T-helper 1 cell treated with Interleukin-12 subunit alpha and Interleukin-12 subunit beta and Interleukin-4 antibody, amounts not matched to agents 30 ng/mL and 1 ng/mL, for 36 hours (primary cell): ENCODE data around the gene NTNG1. TPM values are rescaled to one million over a fixed set of nuclear protein-coding genes. Genes with fewer than 3 reads are reported as not detected.
"Not testable (repeated sequence)": the region's sequence is repeated elsewhere in the genome, so short reads cannot be mapped to it uniquely, and the experiment has no call there.

Experiments used
- intact Hi-C: fragments of 100-400 bp; cut with micrococcal nuclease; formaldehyde crosslinking; loops from one replicate; pipeline ENCODE4 v1.15.1; 2024
- total RNA-seq: library from RNA; stranded (reverse); gene quantifications from 2 replicates; pipeline ENCODE4 v1.2.3, GENCODE V29; 2022

Gene NTNG1
- total RNA-seq: not detected in 2 replicates

DNA sequence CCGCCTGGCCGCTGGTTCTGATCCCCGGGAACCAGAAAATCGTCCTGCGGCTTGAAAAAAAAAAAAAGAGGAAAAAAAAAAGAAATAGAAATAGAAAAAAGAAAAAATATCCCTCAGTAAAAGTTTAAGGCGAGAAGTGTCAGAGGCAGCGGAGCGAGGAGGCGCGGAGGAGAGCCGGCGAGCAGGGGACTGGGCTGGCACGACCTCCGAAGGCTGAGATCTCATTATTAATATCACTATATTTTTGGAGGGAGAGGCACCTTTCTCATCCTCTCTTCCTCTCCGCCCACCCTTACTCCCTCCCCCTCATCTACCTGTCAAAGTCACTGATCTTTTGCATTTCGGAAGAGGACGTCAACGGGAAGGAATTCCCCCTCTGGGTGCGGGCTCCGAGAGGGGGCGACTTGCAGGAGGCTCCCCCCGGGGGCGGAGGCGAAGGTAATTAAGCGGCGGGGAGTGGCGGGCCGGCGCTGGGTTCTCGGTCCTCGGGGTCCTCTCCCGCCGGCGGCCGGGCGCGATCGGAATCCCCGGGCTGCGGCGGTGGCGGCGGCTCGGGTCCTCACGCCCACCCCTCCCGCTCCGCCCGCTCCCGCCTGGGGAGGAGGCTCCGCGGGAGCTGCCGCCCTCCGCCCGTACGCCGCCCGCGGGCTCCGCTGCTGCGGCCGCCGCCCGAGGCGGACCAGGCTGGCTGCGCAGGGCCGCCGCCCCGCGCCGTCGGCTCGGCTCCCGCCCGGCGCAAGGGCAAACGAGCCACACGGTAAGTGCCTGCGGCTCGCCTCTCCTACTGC, at the start of gene NTNG1:
TSS of gene NTNG1 (plus strand) at position 337 of the 788 bp plus-strand sequence.
- intact Hi-C loops: no loop called here

DNA sequence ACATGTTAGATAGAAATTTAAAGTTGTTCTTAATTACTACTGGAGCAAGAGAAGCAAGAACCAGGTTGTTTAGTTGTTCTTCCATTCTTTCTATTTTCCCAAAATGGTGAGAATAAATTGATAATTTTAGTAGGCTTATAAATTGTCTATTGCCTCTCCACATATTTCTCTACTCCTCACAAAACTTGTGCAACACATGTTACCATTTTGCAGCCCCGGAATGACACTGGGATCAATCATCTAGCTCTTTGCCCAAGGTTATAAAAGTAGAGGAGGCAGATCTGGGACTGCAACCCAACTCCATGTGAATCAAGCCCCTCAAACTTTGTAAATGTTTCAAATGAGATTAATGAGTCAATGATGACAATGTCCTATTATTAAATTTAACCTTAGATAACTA, 49.4 kb upstream of the NTNG1 start:
- intact Hi-C loops: no loop called here

DNA sequence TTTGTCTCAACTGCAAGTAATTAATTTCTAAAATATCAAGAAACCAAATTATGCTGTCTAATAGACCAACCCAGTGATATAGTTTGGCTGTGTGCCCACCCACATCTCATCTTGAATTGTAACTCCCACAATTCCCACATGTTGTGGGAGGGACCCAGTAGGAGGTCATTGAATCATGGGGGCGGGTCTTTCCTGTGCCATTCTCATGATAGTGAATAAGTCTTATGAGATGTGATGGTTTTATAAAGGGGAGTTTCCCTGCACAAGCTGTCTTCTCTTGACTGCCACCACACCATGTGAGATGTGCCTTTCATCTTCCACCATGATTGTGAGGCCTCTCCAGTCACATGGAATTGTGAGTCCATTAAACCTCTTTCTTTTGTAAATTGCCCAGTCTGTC, 47.4 kb upstream of the NTNG1 start:
- intact Hi-C loops: not testable (repeated sequence)

DNA sequence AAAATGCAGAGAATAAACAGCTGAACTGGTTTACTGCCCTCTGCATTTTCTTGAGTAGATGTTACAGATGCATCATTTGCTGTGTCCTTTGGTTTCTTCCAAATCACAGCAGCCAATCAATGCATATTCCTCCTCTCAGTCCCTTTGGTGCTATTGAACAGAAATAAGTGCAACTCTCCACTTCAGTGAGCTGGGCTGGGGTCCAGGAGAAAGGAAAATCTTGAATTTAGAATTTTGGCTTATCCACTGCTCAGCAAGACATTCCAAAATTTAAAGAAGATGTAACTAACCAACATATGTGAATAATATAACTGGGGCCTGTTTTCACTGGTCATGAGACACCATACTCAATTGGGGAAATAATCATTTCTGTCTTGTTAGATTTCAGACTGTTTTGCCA, 45.2 kb upstream of the NTNG1 start:
- intact Hi-C loops: no loop called here

DNA sequence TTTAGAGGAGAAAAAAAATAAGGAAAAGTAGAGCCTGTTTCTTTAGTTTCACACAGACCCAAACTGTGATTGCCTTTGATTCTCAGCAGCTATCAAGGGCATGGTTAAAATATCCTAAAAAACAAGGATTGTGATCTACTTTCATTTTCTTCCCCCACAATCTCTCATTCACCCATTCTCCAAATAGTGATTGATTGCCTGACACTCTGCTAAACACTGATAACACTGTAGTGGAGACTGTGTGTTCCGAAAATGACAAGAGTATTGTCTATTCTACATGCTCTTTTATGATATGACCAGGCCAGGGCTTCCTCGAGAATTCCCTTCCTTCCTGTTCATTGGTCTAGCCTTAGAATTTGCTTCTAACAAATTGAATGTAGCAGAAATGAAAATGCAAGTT, 44.1 kb upstream of the NTNG1 start:
- intact Hi-C loops: no loop called here

- intact Hi-C loops: no loop called here
Measured at GRCh38 chr1:107098961-107099360, 41.9 kb upstream of the NTNG1 start.

DNA sequence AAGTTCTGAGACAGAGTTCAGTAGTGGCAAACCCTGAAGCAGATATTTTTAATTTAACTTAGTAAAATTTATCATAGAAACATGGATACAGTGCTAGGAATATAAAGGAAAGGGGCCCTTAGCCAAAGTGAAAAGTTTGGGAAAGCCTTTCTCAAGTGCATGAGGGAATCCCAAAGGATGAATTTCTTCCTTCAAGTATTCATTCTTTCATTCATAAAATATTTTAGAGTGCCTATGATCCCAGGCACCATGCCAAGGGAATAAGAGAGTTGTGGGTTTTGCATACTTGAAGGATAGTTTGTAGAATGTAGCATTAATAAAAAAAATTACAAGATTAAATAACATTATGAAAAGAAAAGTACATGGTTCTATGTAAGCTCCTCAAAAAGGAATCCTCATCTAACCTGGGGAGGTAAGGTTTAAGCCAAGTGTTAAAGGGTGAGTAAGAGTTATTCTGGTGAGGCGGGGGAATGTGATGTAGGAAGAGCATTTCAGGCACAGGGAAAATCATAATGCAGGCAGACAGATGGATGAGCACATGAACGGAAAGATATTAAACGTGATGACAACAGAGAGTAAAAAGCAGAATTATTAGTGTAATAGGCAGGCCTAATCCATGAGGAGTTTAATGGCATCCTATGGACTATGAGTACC, 40.4 kb upstream of the NTNG1 start:
- intact Hi-C loops: no loop called here

DNA sequence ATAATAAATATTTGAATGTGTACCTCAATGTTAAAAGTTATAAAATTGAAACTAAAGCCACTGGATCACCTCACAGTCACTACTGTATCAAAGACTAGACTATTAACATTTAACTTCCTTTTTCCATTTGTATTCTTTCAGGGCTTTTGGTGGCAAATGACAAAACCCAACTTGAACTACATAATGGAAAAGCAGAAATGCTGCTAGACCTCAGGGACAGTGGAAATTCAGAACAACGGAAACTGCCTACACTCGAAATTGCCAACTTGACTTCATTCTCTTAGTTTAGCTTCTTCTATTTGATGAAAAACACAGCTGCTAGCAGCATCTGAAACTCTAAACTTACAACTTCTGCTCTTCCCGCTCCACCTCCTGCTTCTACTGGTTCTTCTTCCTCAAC, 34.9 kb upstream of the NTNG1 start:
- intact Hi-C loops: no loop called here

- intact Hi-C loops: no loop called here
Measured at GRCh38 chr1:107110326-107110725, 30.5 kb upstream of the NTNG1 start.

DNA sequence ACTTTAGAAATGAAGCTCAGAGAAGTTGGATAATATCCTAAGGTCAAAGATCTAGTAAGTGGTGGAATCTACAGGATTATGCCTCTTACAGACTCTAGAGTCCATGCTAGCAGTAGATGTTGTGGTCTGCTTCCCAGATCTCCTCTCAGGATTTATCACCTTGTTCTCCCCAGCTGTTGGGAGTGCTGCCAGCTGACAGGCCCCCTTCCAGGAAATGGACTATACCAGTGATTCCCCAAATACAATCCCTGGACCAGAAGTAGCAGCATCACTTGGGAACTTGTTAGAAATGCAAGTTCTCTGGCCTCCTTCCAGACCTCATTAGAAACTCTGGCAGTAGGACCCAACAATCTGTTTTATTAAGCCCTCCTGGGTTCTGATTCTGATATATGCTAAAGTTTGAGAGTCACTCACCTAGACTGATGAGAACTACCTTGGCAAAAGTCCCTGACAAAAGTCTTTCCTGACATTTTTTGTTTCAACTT, 24.5 kb upstream of the NTNG1 start:
- intact Hi-C loops: no loop called here

- intact Hi-C loops: no loop called here
Measured at GRCh38 chr1:107122225-107122624, 18.6 kb upstream of the NTNG1 start.

- intact Hi-C loops: no loop called here
Measured at GRCh38 chr1:107123741-107124140, 17.1 kb upstream of the NTNG1 start.

DNA sequence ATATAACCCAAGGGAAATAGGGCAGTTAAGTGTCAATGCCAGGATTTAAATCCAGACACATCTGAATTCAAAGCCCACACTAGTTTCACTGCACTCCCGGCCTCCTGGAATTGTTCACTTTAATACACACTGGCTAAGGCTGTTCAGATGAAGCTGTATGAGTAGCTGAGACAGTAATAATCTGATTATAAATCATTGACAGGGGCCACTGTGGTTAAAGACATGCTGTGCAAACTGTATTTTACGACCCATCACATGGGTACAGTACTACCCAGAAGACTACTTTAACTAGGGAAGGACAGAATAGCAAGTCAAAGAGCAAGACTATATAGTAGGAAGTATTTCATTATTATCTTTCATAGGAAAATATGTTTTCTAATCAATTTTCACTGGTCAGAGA, 16.1 kb upstream of the NTNG1 start:
- intact Hi-C loops: no loop called here

DNA sequence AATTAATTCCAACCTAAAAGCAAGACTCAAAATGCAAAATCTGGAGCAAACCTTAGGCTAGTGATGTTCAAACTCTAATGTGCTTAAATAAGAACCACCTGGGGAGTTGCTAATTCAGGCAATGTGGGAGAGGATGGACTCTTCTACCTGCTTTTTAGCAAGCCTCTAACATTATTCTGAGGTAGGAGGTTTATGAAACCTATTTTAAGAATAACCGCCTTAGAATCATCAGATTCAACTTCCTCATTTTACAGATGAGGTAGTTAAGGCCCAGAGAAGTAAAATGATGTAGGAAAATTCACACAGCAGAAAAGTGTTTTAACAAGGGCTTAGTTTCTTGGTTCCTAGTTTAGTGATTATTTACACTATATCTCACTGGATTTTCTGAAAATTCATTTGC, 8.6 kb upstream of the NTNG1 start:
- intact Hi-C loops: no loop called here

DNA sequence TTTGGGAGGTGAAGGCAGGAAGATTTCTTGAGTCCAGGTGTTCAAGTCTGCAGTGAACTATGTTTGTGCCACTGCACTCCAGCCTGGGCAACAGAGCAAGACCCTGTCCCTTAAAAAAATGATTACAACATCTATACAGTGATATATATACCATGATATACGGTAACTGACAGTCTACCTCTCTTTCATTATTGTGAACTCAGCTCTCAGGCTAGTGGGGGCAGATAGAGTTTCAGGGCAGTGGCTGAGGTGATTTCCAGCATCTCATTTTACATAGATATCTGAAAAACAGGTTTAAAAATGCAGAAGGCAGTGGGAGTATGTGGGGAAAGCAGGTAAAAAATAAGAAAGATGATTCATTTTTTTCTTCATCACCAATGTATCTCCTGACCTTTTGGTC, 8.1 kb upstream of the NTNG1 start:
- intact Hi-C loops: no loop called here

GRCh38 chr1:107135463-107135862, 5.4 kb upstream of the NTNG1 start:
- intact Hi-C loops: no loop called here

GRCh38 chr1:107138166-107138565, 2.7 kb upstream of the NTNG1 start:
- intact Hi-C loops: no loop called here

GRCh38 chr1:107138767-107139445, 1.9 kb upstream of the NTNG1 start:
- intact Hi-C loops: no loop called here

DNA sequence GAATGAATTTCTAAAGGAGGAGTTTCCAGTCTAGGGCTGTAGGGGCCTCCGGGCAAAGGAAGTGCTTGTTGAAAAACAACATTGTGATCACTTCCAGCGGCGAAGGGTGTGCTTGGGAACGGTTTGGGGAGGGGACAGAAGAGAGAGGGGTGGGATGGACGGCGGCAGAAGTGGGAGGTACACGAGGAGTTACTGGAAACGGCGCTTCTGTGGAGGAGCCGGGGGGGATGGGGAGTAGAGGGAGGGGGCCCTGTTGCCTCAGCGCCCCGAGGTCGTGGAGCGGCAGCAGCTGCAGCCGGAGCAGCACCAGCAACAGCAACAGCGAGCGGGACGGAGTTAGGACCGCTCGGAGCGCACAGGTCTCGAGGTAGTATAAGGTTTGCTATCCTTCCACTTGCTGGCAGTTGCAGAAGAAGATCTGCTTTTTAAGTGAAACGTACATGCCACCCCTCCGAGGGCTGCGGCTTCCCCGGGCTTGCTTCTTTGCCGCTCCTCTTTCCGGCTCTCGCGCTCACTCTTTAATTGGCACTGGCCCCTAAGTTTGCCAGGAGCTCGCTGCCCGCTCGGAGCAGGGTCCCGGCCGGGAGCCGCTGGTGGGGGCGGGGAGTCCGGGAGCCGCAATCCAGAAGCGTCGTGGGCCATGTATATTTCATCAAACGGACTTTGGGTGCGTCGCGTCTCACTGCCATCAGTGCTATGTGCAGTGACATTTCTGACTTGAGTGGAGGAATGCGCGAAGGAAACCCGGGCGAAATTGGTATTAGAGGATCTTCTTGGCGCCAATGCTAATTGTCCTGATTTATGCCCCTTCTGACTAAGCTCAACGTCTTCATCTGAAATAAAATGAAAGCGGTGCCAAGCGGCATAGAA, 771 bp upstream of the NTNG1 start:
- intact Hi-C loops: no loop called here

- intact Hi-C loops: loop anchor here (1.0 kb wide), 1 partner anchor 85 kb away; the partner anchor contains the start of gene PRMT6
Measured at GRCh38 chr1:107141491-107142126, 770 bp downstream of the NTNG1 start.

DNA sequence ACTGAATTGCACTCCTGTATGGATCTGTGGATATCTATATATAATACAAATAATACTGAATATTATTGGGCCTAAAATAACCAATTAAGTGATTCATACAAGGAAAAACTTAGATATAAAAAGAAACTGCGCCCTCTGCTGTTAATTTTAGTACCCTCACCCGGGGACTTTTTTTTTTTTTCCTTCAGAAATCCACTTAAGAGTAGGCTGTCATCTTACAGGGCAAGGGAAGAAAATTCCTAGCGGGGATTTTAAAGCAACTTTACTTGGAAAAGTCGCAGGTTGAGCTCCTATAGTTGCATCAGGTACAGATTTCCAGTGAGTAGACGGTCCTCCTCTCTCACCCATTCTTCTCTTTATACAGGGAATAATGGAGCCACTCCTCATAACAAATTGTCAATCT, 1.3 kb downstream of the NTNG1 start:
- intact Hi-C loops: loop anchor here (1.0 kb wide), 1 partner anchor 86 kb away; the partner anchor contains the start of gene PRMT6
